ENCODE data around the gene NRCAM.

- TF ChIP-seq POLR2A (IDR thresholded peaks at IDR 0.05) (no peak), CTCF (IDR thresholded peaks at IDR 0.05) (no peak)
Measured at GRCh38 chr7:108149119-108149518, 307.1 kb downstream of the NRCAM start.
